NOMO-1 (cell line): Measurements from ENCODE around the gene ZNF141.
"Not testable (repeated sequence)": the region's sequence is repeated elsewhere in the genome, so short reads cannot be mapped to it uniquely, and the experiment has no call there.

Experiments used
- DNase-seq, 2 experiments: peaks; one replicate each; lab custom pipeline; 2025; ENCODE audit not compliant: unreplicated experiment in 2 of 2; lab: John Stamatoyannopoulos, UW

The ZNF141 gene

GRCh38 chr4:337143-337931, at the start of gene ZNF141:
TSS of gene ZNF141 (plus strand) at chr4:337814. CDS start at chr4:337984, 170 bp downstream.
- DNase-seq = peak; percentile 71 to 72

- DNase-seq = no peak
Observed at GRCh38 chr4:288891-289290, 48.7 kb upstream of the ZNF141 start.

- DNase-seq = no peak
Observed at GRCh38 chr4:294732-295131, 42.9 kb upstream of the ZNF141 start.

GRCh38 chr4:302381-302780, 35.2 kb upstream of the ZNF141 start:
- no peak for DNase-seq

GRCh38 chr4:304516-304915, 33.1 kb upstream of the ZNF141 start:
- not testable (repeated sequence) for DNase-seq

GRCh38 chr4:304969-305680, 32.5 kb upstream of the ZNF141 start, which contains the start of gene ZNF732:
TSS of gene ZNF732 (minus strand) at chr4:305474. CDS start at chr4:305310, 164 bp downstream.
- no peak for DNase-seq

GRCh38 chr4:306551-306961, 31.1 kb upstream of the ZNF141 start:
- DNase-seq = peak; percentile 22 to 65

GRCh38 chr4:309807-310206, 27.8 kb upstream of the ZNF141 start:
- DNase-seq = no peak

- no peak for DNase-seq
Observed at GRCh38 chr4:314296-314903, 23.2 kb upstream of the ZNF141 start.

- DNase-seq = no peak
Observed at GRCh38 chr4:328729-329128, 8.9 kb upstream of the ZNF141 start.

GRCh38 chr4:335515-335914, 2.1 kb upstream of the ZNF141 start:
- no peak for DNase-seq

- no peak for DNase-seq
Observed at GRCh38 chr4:336099-336892, 1.3 kb upstream of the ZNF141 start.

GRCh38 chr4:336893-337142, 796 bp upstream of the ZNF141 start:
- no peak for DNase-seq

GRCh38 chr4:337932-338758, 531 bp downstream of the ZNF141 start:
- peak in 1 of 2 experiments; percentile 29 for DNase-seq

GRCh38 chr4:338759-339097, 1.1 kb downstream of the ZNF141 start:
- DNase-seq = no peak

- no peak for DNase-seq
Observed at GRCh38 chr4:340011-340410, 2.4 kb downstream of the ZNF141 start.

- no peak for DNase-seq
Observed at GRCh38 chr4:373062-373839, 35.6 kb downstream of the ZNF141 start.

GRCh38 chr4:374298-375160, 36.9 kb downstream of the ZNF141 start:
- DNase-seq = no peak
